SU-DHL-6 (cell line): ENCODE data around the gene PDE4D.

ENCODE experiments used
- EZH2phosphoT487 ChIP-seq: fragments of 200-600 bp; sonication (generic), shearing (Covaris generic); conservative IDR thresholded peaks from 2 replicates; pipeline ENCODE4 v1.6.1; 2018; ENCODE audit warnings: mild to moderate bottlenecking, antibody characterized with exemption, low read length, moderate library complexity, mixed read lengths
- TF ChIP-seq, protein P1 (sequence below): fragments of 200-600 bp; sonication (generic); IDR thresholded peaks from one replicate; pipeline ENCODE4 v1.5.1; 2017; ENCODE audit warnings: antibody characterized with exemption, mild to moderate bottlenecking, low read length, moderate library complexity; ENCODE audit not compliant: insufficient read depth, poor library complexity, severe bottlenecking

DNA sequence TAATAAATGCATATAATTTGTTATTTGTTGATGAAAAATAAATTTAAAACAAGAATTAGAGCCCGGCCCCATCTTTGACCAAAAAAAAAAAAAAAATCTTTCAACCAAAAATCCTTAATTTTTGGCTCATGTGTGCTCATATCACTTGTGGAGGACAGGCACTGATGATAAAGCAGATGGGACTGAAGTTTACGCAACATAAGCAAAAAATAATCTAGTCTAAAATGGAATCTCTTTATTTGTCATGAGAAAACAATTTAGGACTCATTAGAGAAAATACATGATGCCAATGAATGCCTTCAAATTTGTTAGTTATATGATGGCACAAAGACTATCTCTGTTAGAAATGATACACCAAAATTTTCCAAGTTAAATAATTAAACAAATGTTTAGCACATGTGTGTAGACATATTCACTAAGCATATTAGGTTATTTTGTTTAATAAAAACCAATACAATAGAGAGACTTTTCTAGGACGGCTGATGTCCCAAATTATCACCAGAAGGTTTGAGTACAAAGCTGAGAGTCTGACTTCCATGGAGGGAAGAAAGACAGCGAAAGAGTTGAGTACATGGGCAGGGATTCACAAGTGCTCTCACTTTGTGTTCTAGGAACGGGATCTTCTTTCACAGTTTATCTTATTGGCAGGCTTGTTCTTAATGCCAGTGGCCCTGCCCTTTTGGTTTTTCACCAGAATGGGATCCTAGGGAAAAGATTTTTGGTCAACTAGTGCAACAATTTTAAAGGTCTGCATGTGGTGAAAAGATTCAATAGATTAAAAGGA lies 689.2 kb downstream of the PDE4D start:
- TF ChIP-seq, protein P1, sequence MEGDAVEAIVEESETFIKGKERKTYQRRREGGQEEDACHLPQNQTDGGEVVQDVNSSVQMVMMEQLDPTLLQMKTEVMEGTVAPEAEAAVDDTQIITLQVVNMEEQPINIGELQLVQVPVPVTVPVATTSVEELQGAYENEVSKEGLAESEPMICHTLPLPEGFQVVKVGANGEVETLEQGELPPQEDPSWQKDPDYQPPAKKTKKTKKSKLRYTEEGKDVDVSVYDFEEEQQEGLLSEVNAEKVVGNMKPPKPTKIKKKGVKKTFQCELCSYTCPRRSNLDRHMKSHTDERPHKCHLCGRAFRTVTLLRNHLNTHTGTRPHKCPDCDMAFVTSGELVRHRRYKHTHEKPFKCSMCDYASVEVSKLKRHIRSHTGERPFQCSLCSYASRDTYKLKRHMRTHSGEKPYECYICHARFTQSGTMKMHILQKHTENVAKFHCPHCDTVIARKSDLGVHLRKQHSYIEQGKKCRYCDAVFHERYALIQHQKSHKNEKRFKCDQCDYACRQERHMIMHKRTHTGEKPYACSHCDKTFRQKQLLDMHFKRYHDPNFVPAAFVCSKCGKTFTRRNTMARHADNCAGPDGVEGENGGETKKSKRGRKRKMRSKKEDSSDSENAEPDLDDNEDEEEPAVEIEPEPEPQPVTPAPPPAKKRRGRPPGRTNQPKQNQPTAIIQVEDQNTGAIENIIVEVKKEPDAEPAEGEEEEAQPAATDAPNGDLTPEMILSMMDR = no peak
- no peak for TF ChIP-seq EZH2phosphoT487
